GM18507 (cell line): ENCODE results near the gene EXOC2.

ENCODE experiments used
- DNase-seq: peaks from one replicate; pipeline ENCODE4 v3.0.0; 2011; ENCODE audit warnings: low read depth; ENCODE audit not compliant: insufficient read length; ENCODE audit errors: extremely low spot score
- FAIRE-seq: peaks from 2 replicates; lab custom pipeline; 2011; peaks lifted over from hg19 to GRCh38; lab: Jason Lieb, UNC

Gene EXOC2

DNA sequence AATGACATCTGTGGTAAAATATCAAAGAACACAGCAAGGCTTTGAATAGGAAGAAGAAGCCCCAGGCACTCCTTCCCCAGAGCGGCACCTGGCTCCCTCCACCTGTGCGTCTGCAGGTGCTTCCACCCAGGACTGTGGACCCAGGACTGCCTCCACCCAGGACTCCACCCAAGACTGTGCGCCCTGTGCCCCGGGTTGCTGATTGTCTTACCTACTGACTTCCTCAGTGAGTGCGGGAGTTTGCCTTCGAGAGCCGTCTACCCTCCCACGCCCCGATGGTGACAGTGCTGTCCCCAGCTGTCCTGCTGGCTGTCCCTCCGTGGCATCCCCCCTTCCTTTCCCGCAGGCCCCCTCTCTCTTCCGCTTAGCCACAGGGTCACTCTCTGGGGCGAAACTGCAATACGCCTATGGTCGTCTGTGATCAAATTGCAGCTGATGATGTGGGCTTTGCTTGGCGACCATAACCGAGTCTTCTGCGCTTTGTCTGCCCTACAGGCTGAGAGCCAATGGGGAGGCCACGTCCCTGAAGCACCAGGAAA is 249.2 kb downstream of the EXOC2 start:
- FAIRE-seq: no peak
- no peak for DNase-seq

DNA sequence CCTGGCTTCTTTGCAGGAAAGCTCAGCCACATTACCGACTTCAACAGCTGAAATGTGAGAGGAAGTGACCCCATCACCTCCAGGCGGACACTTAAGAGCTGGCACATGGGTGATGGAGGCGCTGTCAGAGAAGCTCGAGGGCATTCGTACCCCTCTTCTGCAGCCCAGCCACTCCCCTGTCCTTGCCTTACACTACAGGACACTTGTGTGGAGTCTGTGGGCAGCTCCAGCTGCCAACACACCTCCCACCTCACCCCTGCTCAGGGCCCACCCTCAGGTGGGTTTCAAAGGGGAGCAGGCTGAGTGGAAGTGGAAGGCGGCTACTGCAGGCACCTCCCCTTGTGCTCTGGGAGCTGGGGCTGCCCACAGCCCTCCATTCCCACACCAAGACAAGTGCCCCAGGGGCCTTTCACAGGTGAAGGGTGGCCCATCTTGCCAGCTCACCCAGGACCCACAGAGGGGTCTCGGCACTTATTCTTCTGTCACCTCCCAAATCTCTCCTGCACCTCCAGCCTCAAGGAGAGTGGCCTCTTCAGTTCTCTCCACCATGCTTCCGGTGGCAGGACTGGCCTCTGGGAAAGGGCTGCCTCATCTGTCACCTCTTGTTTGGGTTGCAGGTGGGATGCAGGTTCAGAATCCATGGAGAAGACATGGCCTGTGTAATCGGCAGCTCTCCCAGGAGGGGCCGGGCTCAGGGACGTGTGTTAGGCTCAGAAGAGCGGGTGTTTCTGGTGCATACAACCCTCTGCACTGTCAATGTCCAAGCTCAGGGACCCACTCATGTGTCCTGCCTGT is 251.6 kb downstream of the EXOC2 start:
- DNase-seq (no peak), FAIRE-seq (no peak)

DNA sequence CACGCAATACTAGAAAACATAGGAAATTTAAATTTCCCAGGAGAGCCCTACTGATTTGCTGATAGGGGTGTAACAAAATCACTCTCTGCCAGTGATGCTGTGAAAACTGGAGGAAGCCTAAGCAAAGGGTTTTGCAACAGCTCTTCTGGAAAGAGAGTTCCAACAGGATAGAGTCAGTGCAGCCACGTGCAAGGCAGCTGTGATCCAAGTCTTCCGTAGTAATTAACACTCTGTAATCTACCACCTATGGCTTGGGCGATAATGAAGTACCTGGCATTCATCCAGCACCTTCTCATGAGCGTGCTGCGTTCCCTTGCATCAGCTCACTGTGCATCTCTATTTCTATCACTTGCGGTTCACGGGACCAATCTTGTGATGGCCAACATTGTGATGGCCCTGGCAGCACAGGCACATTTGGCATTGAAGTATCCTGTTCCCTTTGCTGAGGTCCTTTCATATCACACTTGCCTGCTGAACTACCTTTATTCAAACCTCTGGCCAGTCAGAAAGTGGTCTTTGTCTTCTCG is 253.2 kb downstream of the EXOC2 start:
- no peak for FAIRE-seq
- no peak for DNase-seq

DNA sequence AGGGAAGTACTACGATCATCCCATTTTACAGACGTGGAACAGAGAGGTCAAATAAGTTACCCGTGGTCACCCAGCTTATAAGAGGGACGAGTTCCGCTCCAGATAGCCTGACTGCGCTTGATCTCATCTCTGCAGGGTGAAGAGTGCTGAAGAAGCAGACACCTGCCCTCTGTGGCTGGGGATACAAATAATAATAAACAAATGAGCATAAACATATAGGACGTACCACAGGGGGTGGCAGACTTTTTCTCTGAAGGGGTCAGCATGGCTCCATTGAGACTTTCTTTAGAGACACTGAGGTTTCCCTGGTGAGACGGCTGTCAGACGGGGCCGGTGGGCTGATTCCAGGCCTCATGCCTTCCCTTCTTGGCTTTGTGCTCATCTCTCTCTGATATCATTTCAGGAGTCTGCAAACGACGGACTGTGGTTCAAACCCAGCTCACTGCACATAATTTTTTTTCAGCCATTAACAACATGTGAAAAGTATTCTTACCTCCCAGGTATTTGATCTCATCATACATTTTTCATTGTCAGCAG is 254.2 kb downstream of the EXOC2 start:
- DNase-seq (no peak), FAIRE-seq (no peak)

DNA sequence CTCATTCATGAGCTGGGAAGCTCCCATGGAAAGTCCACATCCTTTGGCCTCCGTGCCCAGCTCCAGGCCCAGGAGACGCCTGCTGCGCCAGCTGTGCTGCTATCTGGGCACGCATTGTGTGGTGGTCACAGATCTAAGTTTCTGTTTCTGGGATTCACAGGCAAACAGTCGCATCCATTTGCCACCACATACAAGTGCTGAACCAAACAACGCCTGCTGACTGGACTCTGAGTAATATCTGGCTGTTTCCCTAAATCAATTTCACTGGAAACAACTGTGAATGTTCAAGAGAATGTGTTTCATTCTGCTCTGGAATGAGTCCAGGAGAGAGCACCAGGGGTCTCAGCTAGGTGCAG is 255.9 kb downstream of the EXOC2 start:
- DNase-seq (no peak), FAIRE-seq (no peak)

DNA sequence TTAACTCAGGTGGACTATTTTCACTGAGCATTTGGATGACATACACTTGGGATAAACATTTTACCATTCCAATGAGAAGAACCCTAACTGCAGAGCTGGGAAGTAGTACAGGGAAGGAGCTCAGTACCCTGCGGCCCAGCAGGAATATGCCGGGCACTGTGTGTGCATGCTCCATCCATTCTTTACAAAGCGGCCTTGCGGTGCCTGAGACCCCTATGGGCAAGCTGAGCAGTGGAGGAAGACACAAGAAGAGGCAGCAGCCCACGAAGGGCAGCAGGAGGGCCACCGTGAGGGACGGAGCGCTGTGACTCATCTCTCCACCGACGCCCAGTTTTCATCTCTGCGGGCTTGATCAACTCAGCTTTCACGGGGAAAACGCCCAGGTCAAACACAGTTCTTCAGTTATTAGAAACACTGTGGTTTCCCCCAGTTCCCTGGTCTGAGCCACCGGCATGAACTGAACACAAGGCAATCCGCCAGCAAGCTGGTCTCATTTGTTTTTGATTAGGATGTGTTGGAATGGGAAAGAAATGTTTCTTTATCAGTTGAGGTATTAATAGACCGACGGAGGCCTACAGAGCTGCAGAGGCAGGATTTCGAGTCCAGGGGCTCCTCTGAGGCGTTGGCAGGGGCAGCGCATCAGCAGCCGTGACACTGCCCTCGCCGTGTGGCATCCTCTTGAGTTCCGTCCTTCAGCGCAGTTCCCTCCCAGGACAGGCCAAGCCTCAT is 256.5 kb downstream of the EXOC2 start:
- DNase-seq (no peak), FAIRE-seq (no peak)

DNA sequence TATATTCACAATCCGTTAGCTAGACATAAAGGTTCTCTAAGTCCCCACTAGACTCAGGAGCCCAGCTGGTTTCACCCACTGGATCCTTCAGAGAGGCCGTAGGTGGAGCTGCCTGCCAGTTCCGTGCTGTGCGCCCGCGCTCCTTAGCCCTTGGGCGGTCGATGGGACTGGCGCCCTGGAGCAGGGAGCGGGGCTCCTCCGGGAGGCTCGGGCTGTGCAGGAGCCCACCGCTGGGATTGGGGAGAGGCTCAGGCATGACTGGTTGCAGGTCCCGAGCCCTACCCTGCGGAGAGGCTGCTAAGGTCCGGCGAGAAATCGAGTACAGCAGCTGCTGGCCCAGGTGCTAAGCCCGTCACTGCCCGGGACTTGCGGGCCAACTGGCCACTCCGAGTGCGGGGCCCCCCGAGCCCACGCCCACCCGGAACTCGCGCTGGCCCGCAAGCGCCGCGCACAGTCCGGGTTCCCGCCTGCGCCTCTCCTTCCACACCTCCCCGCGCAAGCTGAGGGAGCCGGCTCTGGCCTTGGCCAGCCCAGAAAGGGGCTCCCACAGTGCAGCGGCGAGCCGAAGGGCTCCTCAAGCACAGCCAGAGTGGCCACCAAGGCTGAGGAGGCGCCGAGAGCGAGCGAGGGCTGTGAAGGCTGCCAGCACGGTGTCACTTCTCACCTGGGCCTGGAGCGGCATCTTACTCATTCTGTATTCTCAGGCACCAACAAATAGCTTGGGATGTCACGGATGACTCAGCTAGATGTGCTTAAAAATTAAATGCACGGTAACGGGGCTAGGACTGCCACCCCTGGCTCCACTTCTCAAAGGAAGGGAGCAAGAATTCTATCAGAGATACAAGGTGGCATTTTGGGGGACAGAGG is 257.3 kb downstream of the EXOC2 start:
- no peak for FAIRE-seq
- no peak for DNase-seq
